Tibial nerve (tissue), 3 donors: Measurements from ENCODE around the gene HTT.

Source experiments
- CTCF ChIP-seq, 5 experiments: fragments of 200-600 bp in 3 of 5; fragments of 450-650 bp in 2 of 5; sonication (generic) in 3 of 5; IDR thresholded peaks; one replicate each; pipeline ENCODE4 v1.5.1; 2016 to 2019; ENCODE audit warnings: antibody characterized with exemption in 5 of 5, mild to moderate bottlenecking in 3 of 5, moderate library complexity in 2 of 5
- POLR2A ChIP-seq, 2 donors: fragments of 450-650 bp; IDR thresholded peaks; one replicate each; pipeline ENCODE4 v1.6.1; 2017; ENCODE audit warnings: antibody characterized with exemption in 2 of 2, mild to moderate bottlenecking in 2 of 2, moderate library complexity in 2 of 2

GRCh38 chr4:3213106-3213425 lies 138.6 kb downstream of the HTT start:
- TF ChIP-seq POLR2A (IDR thresholded peaks at IDR 0.05) (no peak), CTCF (IDR thresholded peaks at IDR 0.05) (no peak)
